ENCODE measurements around the gene IBTK. TPM values are rescaled to one million over a fixed set of nuclear protein-coding genes. Genes with fewer than 3 reads are reported as not detected.
"Not testable (repeated sequence)": the region's sequence is repeated elsewhere in the genome, so short reads cannot be mapped to it uniquely, and the experiment has no call there.

The IBTK gene, protein sequence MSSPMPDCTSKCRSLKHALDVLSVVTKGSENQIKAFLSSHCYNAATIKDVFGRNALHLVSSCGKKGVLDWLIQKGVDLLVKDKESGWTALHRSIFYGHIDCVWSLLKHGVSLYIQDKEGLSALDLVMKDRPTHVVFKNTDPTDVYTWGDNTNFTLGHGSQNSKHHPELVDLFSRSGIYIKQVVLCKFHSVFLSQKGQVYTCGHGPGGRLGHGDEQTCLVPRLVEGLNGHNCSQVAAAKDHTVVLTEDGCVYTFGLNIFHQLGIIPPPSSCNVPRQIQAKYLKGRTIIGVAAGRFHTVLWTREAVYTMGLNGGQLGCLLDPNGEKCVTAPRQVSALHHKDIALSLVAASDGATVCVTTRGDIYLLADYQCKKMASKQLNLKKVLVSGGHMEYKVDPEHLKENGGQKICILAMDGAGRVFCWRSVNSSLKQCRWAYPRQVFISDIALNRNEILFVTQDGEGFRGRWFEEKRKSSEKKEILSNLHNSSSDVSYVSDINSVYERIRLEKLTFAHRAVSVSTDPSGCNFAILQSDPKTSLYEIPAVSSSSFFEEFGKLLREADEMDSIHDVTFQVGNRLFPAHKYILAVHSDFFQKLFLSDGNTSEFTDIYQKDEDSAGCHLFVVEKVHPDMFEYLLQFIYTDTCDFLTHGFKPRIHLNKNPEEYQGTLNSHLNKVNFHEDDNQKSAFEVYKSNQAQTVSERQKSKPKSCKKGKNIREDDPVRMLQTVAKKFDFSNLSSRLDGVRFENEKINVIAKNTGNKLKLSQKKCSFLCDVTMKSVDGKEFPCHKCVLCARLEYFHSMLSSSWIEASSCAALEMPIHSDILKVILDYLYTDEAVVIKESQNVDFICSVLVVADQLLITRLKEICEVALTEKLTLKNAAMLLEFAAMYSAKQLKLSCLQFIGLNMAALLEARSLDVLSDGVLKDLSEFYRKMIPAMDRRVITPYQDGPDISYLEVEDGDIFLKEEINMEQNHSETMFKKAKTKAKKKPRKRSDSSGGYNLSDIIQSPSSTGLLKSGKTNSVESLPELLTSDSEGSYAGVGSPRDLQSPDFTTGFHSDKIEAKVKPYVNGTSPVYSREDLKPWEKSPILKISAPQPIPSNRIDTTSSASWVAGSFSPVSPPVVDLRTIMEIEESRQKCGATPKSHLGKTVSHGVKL (N-terminal part only)
- 10 to 100 TPM; 29.5 to 47.8 (median 43.4) TPM for polyA plus RNA-seq (ENCODE audit: insufficient read depth in 1 of 5, insufficient read length in 5 of 5, low replicate concordance in 1 of 5)
- long read RNA-seq, donor 1, partial matches to known transcripts = 0 of 1 reads
- long read RNA-seq, donor 1, other reads (novel, unspliced or antisense) = 0 of 1 reads
- long read RNA-seq, donor 2, partial matches to known transcripts = 5 of 5 reads
- long read RNA-seq, donor 2, other reads (novel, unspliced or antisense) = 0 of 5 reads
- long read RNA-seq, donor 3, full-length matches to known transcripts = 1 of 7 reads
- long read RNA-seq, donor 3, partial matches to known transcripts = 6 of 7 reads
- long read RNA-seq, donor 3, other reads (novel, unspliced or antisense) = 0 of 7 reads
- long read RNA-seq, donor 4 = 0 reads
- long read RNA-seq, donor 5, partial matches to known transcripts = 16 of 16 reads
- long read RNA-seq, donor 5, other reads (novel, unspliced or antisense) = 0 of 16 reads
- long read RNA-seq, donor 6, full-length matches to known transcripts = 1 of 7 reads
- long read RNA-seq, donor 6, partial matches to known transcripts = 6 of 7 reads
- long read RNA-seq, donor 6, other reads (novel, unspliced or antisense) = 0 of 7 reads
- long read RNA-seq, donor 7, full-length matches to known transcripts = 3 of 3 reads
- long read RNA-seq, donor 7, partial matches to known transcripts = 0 of 3 reads
- long read RNA-seq, donor 7, other reads (novel, unspliced or antisense) = 0 of 3 reads
- long read RNA-seq, donor 8 = 0 reads

DNA sequence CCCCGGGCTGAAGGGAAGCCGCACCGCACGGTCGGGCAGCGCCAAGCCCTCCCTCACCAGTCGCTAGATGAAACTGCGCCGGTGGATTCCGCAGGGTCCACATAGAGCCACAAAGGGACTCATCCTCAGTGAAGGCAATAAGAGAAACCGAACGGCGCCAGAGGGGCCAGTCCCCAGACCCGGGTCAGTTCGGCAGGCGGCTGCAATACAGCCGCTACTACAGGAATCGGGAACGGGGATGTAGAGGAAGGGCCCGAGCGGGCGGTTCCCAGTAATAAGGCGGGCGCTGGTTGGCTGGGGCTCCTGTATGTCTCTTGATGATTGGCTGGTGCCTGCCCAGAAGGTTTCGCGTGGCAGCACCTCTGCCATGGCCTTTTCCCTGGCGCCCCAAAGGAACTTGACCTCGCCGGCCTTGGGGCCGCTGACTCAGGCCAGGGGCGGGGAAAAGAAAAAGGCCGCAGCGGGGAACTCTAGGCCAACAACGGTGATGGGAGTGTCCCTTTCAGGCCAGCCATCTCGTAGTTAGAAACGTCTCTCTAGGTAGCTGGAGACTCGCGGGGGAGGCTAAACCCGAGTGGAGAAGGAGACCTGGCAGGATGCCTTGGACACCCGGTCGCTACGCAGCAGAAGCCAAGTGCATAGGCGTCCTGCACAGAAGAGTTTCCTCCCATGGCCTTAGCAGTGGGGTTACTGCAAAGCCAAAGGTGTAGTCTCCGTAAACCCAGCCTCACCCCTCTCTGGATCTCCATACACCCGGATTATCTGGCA is at the start of gene IBTK:
Gene IBTK, minus strand, starts transcription at position 240 of the 768 bp plus-strand sequence. CDS start 7,258 bp downstream, outside the sequence.
- DNase-seq = peak; percentile 90 to 92

DNA sequence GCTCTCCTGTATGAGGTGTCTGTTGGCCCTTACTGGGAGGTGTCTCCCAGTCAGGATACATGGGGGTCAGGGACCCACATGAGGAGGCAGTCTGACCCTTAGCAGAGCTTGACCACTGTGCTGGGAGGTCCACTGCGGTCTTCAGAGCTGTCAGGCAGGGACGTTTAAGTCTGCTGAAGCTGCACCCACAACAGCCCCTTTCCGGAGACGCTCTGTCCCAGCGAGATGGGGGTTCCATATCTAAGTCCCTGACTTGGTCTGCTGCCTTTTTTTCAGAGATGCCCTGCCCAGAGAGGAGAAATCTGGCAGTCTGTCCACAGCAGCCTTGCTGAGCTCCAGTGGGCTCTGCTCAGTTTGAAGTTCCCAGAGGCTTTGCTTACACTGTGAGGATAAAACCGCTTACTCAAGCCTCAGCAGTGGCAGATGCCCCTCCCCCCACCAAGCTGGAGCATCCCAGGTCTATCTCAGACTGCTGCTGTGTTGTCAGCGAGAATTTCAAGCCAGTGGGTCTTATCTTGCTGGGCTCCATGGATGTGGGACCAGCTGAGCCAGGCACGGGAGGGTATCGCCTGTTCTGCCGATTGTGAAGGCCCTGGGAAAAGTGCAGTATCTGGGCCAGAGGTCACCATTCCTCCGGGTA is 36.3 kb upstream of the IBTK start:
- no peak for DNase-seq

DNA sequence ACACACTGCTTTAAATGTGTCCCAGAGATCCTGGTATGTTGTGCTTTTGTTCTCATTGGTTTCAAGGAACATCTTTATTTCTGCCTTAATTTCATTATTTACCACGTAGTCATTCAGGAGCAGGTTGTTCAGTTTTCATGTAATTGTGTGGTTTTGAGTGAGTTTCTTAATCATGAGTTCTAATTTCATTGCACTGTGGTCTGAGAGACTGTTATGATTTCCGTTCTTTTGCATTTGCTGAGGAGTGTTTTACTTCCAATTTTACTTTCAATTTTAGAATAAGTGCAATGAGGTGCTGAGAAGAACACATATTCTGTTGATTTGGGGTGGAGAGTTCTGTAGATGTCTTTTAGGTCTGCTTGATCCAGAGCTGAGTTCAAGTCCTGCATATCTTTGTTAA is 34.0 kb upstream of the IBTK start:
- not testable (repeated sequence) for DNase-seq

DNA sequence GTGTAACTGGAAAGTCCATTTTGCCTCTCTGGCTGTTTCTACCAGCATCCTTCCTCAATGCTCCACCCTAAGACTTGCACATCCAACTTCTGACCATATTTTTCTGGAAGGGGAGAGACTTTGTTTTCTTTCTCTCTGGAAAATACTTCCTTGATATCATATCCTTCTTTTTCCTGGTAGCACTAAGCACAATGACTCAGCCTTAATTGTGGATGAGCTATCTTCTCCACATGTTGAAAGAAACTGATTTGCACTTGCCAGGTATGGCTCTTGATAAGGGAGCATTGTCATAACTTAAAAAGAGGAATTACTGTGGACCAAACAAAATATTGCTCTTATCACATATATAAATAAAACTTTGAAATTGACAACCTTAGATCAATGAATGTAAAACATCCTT is 30.1 kb upstream of the IBTK start:
- no peak for DNase-seq

DNA sequence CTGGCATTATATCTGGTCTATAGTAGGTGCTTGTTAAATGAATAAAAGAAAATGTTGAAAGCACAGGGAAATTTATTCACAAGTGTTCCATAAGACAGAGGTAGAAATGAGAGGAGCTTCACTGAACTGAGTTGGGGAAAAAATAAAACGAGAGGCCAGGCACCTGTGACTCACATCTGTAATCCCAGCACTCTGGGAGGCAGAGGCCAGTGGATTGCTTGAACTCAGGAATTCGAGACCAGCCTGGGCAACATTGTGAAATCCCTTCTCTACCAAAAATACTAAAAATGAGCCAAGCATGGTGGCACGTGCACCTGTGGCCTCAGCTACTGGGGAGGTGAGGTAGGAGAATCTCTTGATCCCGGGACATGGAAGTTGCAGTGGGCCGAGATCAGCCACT is 28.1 kb upstream of the IBTK start:
- no peak for DNase-seq

DNA sequence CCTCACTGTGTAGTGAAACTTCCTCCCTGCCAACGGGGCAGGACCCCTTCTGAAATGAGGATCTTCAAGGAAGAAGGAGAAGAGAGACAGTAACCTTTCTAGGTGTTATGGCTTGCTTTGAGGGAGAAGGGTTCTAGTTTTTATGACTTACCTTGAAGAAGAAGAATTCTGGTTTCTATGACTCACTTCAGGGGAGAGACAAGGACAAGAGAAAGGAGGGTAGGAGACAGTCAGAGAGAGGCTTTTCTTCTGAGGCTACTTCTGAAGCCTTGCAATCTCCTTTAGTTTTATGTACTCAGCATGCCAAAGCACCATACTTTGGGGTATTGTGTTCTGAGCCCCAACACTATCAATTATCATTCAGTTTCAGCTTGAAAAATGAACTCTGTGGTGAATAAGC is 25.8 kb upstream of the IBTK start:
- DNase-seq = no peak

DNA sequence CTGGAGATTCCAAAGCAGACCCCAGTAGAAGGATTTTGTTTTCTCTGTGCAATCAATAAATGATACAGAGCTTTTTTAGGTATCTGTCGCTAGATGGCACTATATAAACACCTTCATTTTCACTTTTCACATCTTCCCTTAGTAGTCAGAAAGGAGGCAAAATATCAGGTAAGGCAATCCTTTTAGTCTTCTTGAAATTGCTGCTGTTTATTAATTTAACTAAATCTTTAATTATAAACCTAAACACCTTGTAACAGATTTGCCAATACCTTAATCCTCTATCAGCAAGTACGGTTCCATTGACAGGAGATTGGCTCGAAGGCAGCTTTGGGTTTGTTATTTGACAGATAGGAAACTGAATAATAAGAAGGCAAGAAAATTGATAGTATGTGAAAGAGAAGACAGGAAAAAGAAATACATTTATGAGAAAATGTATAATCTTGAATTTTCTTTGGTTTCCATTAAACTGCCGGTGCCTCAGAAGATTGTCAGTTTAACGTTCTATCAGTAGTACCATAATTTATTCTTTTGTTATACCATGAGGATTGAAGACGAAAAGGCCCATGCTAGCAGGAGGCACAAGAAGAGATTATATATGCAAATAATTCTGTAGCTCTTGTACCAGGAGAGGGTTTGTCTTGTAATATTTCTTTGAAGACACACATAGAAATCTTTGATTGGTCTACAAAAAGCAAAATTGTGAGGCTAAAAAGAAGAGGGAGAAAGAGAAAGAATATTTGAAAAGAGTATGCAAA is 23.5 kb upstream of the IBTK start:
- no peak for DNase-seq

DNA sequence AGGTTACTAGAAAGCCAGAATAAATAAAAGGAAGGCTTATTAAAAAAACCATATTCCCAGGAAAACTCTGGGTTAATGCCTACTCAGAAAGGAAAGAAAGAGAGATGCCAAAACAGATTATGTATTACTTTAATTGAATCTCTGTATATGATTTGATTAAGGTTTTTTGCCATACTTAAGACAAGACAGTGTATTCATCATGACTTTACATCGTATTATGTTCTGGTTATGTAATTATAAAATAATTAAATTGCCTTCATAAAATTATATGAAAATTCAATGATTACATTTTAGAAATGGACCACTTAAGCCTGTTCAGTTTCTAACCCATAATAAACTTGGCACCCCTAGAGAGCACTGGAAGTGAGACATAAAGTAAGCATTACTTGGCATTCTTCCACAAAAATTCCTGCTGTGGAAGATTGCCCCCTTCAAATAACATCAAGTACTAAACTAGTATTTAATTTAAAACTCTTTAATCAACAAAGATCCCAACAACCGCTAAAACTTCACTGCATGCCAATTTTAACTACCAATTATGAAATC is 20.8 kb upstream of the IBTK start:
- no peak for DNase-seq

DNA sequence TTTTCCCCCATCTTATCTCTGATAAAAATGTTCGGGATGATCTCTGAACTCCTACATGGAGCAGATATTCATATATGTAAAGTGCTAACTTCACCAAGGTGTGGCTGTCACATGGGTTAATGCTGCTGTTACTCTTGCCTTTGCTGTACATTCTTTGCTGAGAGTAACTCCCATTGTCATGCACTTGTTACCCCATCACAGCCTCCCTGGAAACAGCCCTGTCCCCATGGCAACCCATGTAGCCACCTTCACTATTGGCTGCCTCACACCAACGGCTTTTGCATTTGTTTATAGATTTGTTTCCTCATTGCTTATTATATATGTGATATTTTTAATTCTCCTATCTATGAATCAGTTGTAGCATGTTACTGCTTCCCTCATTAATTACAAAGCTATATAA is 17.3 kb upstream of the IBTK start:
- no peak for DNase-seq

DNA sequence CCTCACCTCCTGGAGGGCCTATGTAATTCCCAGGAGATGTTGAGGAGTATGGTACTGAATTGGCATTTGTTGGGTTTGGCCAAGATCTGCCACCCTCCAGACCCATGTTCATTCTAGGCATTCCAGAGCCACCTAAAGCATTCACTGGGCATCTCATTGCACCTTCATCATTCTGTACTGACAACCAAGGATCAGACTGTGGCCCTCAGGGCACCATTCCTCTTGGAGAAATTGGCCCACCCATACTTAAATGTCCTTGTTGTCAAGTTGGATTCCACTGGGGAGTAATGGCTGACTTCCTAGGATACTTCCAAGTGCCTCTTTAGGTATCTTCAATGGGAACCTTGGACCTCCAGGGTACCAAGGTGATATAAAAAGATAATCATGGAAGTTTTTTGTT is 16.8 kb upstream of the IBTK start:
- DNase-seq = no peak

DNA sequence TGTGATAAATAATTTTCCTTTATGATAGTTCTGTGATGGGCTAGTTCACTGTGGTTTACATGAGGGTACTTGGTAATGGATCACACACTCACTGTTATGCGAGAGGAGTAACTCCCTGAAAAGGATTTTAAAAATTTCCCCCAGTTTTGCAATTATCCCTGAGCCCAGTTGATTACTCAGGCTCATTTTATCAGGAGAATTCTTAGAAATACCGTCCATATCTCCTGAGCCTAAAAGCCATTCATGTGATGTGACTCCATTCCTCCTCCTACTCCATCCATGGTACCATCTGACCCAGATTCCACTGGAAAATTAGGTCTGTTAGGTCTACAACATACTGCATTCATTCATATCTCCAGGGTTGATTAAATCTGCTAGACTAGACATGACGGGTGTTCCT is 16.4 kb upstream of the IBTK start:
- no peak for DNase-seq

DNA sequence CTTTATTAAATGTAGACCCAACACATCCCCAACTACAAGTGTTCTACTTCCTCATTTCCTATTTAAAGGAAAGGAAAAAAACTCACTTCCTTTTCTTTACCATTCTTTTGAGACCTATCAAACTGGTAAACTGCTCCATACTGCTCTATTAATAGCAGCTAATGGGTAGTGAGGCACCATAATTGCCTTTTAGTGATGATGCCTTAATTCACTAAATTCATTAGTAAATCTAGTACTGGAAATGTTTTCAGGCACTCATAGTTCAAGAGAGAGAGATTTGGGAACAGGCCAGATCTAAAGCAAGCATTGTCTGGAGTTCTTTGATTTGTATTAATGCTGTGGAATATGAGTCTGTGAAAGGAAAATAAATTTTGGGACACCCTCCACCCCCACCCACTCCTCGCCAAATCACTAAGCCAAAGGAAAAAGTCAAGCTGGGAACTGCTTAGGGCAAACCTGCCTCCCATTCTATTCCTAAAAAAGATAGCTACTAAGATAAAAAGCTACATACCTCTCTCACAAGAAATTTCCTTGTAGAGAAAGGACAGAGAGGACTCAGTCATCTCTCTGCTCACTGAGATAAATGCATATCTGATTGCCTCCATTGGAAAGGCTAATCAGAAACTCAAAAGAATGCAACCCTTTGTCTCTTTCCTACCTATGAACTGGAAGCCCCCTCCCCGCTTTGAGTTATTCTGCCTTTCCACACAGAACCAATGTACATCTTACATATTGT is 13.6 kb upstream of the IBTK start:
- no peak for DNase-seq

DNA sequence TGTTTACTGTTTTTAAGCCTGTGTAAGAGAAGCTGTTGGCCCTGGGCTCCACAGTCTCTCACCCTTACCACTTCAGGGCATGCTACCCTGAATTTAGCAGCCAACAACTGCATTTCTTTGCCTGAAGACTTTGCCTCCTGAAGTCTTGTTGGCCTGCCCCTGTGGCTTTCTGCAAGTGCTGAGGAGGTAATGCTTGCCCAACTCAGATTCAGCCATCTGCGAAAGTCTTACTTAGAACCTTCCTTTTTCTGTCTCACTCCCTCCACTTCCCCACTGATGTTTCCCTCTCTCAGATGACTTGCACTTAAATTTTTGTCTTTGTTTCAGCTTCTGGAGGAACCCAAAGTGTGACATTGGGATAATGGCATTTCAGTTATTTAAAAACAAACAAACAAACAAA is 11.8 kb upstream of the IBTK start:
- no peak for DNase-seq

DNA sequence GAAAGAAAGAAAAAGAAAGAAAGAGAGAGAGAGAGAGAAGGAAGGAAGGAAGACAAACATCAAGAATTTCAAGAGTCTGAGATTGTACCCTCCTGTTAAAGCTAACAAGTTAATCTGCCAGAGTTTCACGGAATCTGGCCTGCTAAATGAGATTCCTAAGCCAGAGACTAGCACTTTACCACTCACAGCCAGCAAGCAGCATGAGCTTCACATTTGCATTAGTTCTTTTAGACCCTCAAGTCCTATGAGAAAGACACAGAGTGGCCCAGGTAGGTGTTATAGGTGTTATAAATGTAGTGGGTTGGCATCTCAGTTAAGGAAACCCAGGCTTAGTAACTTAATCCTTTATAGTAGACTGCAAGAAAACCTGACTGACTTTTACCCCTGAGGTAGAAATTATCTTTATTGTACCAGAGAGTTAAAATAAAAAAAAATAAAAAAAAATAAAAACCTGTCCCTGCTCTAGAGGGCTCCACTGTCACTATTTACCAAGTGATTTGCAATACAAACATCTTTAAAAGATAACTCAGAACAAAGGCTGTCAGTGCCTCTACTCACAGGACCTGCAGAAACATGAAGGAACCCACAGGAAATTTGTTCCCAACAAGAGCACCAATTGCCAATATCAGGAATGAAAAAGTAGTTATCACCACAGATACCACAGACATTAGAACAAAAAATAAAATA is 9.7 kb upstream of the IBTK start:
- no peak for DNase-seq

DNA sequence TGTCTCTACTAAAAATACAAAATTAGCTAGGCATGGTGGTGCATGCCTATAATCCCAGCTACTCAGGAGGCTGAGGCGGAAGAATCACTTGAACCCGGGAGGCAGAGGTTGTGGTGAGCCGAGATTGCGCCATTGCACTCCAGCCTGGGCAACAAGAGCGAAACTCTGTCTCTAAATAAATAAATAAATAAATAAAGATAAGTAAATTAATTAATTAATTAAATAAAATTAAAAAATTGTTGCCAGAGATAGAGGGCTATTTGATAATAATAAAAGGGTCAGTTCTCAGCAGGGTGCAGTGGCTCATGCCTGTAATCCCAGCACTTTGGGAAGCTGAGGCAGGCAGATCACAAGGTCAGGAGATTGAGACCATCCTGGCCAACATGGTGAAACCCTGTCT is 7.2 kb upstream of the IBTK start:
- DNase-seq = not testable (repeated sequence)

DNA sequence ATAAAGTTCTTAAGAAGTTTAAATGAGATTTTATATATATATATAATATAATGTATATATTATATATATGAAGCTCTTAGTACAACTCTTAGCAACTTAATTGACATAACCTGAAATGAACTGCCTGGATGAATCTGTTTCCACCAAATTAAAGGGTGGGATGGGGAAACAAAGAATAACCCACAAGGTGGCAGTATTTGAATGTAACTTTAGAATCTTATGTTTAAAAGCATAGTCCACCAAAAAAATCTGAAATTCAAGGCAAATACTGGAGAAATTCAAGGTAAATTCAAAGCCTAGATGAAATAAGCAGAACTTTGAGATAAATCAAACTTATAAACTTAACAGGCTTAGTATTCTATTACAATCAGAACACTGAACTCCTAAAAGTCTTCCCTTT is 4.4 kb upstream of the IBTK start:
- no peak for DNase-seq

Measured in right lung (tissue), 10 donors.